Islet precursor cell (in vitro differentiated cells): ENCODE measurements around the gene MYEOV.

Experiments
- DNase-seq: peaks from one replicate; pipeline ENCODE4 v3.0.0-alpha.2; 2018

Gene MYEOV

GRCh38 chr11:69265911-69266510 lies 27.9 kb upstream of the MYEOV start:
- no peak for DNase-seq

GRCh38 chr11:69267395-69267805 lies 26.6 kb upstream of the MYEOV start:
- no peak for DNase-seq

DNA sequence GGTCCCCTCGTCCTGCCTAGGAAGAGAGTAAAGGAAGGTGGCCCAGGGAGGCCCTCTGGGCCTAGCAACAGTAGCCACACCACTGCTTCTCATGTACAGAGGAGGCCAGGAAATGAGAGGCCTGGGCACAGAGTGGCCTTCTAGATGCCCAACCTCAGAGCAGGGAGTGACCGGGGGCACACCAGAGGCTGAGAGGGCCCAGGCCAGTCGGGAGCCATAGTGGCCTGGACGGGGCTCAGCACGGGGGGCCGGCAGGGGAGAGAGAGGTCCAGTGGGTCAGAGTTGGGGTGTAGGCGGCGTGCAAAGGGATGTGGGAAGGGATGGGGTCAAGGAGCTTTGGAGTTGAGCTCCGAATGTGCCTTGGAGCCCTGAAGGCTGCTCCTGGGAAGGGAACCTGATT lies 25.0 kb upstream of the MYEOV start:
- DNase-seq, result no peak

DNA sequence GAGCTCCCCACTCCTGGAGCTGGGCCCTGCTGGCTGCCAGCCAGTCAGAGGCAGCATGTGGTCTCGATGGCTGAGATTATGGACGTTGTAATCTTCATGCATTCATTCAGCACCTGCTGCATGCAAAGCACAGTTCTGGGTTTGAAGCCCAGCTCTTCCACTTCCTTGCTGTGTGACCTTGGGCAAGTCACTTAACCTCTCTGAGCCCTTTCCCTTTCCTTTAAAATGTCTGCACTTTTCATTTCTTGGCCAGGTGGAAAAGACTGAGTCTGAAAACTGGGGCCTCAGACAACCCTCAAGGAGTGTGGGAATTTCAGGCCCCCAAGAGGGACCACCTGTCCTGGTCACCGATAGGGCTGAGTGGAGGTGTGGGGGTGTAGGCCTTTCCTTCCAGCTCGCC lies 24.6 kb upstream of the MYEOV start:
- no peak for DNase-seq

DNA sequence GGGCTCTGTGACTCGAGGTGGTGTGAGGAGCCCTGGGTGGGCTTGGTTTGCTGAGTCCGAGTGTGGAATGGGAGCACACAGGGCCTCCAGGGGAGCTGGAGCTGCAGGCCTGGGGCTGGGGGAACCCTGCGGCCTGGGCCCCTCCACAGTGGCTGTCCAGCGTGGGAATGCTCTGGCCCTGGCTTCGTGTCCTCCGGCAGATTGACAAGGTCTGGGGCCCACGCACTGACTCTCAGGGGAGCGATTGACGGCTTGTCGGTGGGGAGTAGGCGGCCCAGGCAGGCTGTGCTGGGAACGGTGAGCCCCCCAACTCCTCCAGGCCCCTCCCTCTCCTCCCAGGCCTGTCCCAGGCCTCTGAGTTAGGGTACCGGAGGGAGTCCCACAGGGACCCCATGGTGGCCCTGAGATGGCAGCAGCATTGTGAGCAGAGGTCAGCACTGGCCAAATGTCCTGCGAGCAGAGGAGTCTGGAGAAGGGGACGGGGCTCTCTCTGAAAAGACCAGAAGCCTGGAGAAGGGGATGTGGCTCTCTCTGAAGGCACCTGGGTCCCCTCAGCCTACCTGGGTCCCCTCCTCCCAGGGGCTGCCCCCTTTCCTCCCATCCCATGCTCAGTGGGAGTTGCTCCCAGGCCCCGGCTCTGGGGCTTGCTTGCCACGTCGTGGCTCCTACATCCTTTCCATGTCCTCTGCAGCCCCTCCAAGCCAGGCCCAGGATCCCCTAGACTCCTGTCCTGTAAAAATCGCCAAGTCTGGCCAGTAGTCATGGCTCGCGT lies 23.8 kb upstream of the MYEOV start:
- no peak for DNase-seq

GRCh38 chr11:69270941-69271340 lies 23.0 kb upstream of the MYEOV start:
- DNase-seq, result no peak

DNA sequence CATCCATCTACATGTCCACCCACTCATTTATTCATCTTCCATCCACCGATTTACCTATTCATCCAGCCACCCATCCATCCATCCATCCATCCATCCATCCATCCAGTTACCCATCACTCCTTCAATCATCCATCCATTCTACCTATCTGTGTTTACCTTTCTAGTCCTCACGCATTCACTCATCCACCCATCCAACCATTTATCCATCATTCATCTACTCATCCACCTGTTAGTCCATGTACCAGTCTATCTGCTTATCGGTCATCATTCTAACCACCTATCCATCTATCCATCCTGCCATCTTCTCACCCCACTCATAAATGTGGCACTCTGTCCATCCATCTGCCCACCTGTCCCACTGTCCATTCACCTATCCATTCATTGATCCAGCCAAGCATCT lies 21.9 kb upstream of the MYEOV start:
- DNase-seq, result no peak

DNA sequence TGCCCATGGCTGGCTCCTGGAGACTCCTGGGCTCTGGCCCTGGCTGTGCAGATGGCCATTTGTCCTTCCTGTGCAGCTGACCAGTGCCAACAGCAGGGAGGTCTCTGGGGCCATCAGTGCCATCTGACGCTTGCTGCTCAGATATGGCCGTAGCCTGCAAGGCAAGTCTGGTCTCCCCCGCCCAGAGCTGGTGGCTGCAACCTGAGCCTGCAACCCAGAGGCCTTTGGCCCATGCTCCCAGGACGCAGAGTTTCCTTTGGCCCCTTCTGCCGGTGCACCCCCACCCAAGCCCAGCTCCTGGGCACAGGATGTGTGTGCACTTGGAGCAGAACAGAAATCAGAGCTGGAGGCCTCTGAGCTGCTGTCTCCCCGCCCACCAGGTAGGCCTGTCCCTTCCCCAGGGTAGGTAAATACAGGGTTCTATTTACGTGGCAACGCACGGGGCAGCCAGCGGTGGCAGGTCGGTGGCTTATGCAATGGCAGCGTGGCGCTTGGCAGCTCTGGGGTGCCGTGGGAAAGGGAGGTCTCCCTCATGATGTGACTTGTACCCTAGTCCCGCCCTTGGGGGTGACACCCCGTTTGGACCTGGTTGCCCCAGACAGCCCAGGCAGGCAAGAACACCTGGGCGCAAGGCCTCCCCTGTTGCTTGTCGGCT lies 21.0 kb upstream of the MYEOV start:
- DNase-seq, result no peak

DNA sequence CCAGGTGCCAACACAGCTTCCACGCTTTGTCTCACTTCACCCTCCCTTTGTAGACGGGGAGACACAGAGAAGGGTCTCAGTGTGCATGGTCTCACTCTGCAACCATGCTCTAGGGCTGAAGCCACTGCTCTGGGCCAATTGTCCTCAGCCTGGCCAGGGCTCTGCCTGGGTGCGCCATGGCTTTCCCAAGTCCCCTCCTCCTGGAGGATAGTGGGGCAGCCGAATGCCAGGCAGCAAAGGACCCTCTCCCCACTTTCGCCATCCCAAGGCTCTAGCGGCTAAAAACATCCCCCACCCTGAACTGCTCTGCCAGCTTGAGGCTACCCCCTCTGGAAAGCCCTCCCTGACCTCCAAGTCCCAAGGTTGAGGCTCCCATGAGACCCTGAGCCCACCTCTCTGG lies 20.4 kb upstream of the MYEOV start:
- no peak for DNase-seq

GRCh38 chr11:69274531-69275016 lies 19.4 kb upstream of the MYEOV start:
- no peak for DNase-seq

DNA sequence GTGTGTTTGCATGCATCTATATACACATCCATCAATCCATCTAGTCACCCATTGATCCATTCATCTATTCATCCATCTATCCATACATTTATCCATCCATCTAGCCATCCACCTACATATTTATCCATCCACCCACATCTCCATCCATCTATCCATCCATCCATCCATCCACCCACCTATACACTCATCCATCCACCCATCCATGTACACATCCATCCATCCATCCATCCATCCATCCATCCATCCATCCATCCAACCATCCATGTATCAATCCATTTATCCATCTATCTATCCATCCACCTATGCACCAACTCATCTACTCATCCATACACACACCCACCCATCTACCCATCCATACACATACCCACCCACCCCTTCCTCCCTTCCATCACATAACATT lies 18.8 kb upstream of the MYEOV start:
- DNase-seq, result no peak

DNA sequence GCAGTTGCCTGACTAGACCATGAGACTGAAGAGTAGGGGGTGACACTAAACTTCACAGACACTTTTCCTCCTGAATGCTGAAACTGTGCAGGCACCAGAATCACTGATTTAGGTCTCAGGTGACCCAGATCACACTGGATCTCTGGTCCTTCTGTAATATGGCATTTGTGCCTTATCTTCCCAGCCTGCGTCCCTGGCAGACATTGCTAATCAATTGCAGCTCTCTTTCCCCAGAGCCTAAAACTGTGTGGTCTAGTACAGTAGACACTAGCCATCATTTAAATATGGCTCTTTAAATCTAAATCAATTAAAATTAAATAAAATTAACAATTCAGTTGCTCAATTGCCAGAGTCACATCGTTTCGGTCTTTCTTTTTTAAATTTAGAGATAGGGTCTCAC lies 17.8 kb upstream of the MYEOV start:
- DNase-seq, result no peak

DNA sequence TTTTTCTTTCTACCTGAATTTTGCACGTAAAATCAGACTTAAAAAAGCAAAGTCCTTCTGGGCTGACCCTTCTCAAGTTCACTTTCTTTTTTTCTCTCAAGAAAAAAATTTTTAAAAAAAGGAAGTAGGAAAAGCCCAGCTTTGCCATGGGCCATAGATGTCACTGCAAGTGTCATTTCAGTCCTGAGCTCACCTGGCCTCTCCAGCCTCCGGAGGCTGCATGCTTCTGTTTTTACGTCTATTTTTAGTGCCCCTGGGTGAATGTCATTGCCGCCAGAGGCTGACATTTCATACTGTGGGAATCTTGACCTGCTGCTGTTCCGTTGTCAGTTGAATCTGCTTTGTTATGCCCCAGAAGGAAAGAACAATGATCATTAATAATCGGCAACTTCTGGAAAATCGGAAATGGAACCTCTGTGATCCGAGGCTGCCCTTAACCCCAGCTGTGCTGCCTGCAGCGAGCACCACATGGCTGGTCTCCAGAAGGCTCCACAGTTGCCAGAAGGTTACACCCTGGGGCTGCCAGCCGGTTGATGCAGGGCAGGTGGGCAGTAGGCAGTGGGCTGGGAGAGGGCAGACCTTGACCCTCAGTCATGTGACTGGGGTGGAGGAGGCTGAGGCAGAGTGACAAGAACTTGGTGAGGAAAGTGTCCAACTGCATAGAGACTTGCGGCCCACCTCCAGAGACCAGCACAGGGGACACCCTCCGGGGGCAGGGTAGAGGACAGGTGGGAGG lies 16.7 kb upstream of the MYEOV start:
- DNase-seq, result no peak

DNA sequence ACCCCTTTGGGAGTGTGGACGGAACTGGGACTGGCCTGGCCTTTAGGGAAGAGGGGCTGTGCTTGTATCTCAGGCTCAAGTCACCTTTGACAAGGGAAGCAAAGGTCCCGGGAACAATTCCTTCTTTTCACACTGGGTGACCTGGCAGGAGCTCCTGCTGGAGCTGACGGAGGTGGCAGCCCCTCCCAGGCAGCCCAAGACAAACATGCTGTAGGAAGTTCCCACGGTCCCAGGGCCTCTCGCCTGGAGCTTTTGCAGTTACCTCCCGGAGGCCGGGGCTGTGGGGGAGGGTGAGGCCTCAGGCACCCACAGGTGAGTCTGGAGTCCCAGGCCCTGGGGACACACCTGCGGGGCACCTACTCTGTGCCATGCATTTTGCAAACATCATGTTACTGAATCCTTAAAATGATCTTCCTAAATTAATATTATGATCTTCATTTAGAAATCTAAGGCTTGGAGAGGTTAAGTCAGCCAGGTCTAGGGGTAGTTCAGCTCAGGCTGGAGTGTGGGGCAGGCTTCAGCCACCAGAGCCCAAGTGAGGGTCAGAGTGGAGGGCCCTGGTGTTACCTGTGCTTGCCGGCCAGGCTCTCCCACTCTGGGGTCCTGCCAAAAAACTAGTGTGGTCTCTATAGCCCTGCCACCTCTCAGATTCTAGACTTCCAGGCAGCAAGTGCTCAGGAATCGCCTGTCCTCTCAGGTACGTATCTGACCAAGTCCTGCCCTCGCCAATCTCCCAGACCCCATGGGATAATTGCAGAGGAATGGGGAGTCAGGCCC lies 15.7 kb upstream of the MYEOV start:
- peak; percentile 80 for DNase-seq

DNA sequence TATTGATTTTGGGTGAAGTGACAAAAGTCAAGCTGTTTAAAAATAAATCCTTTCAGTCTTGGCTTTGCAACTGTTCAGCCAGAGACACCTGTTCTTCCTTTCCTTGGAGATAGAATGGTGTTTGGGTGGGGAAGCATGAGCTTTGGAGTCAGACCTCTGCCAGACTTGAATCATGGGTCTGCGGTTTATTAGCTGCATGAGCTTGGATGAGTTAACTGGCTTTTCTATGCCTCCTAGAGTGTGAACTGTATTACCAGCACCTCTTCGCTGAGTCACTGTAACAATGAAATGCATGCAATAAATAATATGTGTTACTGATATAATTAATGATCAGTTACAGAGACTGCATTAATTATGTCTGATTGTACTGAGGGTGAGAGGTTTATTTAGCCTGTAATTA lies 13.5 kb upstream of the MYEOV start:
- no peak for DNase-seq

GRCh38 chr11:69280994-69281393 lies 13.0 kb upstream of the MYEOV start:
- peak; percentile 73 for DNase-seq

GRCh38 chr11:69283446-69283845 lies 10.5 kb upstream of the MYEOV start:
- no peak for DNase-seq

DNA sequence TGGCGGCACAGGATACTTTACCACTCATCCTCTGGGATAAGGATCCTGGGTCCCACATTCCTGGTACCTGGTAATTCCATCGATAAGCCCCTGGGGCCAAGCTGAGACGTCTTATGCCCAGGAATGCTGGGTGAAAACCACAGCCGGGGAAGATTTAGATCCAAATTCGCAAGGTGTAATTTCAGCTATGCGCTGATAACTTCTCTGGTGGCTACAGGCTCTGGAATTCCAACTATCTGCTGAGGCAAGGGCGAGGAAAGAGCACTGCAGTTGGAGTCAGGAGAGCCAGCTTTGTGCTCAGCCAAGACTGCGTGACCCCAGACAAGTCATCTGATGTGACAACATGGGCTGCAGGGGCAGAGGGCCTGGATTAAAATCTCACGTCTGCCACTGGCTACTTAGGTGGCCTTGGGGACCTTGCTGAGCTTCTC lies 9.9 kb upstream of the MYEOV start:
- DNase-seq, result peak; percentile 83

DNA sequence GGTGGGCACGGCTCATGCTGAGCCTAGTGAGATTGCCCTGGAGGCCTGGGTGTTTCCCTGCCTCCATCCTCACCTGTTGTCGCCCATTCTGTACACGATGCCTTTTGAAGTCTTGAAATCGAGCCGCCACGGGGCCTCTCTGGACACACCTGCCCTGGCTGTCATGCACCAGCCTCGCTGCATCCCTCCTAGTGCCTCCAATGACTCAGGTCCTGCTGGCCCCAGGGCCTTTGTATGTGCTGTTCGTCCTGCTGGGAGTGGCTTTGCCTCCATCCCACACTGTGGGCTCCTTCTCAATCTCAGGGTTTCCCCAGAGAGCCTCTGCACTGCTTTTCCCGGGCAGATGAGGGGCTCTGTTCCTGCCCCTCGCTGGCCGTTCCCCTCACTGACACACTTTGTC lies 8.9 kb upstream of the MYEOV start:
- no peak for DNase-seq

DNA sequence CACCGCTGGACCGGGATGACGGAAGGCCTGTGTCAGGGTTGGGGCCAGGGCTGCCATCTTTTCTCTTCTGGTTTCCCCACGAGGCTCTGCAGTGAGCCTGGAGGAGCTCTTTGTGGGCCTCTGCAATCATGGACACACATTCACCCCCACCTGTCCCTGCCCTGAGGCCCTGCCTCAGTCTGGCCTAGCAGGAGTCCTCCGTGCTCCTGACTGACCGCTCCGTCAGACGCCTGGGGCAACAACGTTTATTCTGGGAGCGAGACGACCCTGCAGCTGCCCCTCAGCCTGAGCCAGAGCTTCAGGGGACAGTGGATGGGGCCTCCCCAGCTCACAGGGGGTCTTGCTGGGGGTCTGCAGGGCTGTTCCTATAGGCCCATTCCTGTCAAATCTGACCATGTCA lies 8.2 kb upstream of the MYEOV start:
- no peak for DNase-seq

GRCh38 chr11:69286374-69287371 lies 7.3 kb upstream of the MYEOV start:
- peak; percentile 90 for DNase-seq
